CD4-positive, alpha-beta T cell treated with Interleukin-17A for 4 hours (primary cell): ENCODE results near the gene CDR2.
"Not testable (repeated sequence)": the region's sequence is repeated elsewhere in the genome, so short reads cannot be mapped to it uniquely, and the experiment has no call there.

ENCODE experiments used
- DNase-seq: peaks from one replicate; pipeline ENCODE4 v3.0.0-alpha.2; 2020; ENCODE audit warnings: mixed read lengths

Gene CDR2

DNA sequence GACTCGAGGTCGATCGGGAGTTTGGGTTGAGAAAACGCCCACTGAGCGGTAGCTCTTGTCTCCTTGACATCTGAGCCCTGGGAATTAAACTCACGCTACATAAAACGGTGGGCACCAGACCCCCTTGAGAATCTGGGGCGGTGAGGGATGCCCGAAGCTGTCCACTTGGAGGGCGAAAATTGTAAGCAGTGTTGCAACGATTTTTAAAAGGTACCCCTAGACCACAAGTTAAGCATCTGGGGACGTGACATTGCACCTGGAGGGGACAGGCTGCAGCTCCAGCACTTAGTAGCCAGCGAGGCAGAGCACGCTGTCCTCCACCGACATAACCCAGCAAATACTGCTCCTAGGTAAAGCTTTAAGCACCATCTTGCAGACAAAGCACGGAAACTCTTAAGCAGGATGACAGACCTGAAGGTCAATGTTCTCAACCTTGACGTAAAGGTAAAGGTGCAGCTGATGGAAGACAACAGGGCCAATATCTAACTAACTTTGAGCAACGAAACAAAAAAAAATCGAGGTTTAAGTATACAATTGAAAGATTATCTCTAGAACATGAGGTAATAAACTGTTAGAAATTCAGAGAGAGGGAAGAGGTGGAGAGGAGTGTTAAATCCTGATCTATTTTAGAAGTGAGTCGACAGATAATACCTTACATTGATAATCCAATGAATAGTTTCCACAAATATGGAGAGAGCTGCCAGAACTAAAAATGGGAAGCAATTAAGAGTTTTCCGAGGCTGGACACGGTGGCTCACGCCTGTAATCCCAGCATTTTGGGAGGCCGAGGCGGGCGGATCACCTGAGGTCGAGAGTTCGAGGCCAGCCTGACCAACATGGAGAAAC is 921 bp upstream of the CDR2 start:
- peak; percentile 22 for DNase-seq

DNA sequence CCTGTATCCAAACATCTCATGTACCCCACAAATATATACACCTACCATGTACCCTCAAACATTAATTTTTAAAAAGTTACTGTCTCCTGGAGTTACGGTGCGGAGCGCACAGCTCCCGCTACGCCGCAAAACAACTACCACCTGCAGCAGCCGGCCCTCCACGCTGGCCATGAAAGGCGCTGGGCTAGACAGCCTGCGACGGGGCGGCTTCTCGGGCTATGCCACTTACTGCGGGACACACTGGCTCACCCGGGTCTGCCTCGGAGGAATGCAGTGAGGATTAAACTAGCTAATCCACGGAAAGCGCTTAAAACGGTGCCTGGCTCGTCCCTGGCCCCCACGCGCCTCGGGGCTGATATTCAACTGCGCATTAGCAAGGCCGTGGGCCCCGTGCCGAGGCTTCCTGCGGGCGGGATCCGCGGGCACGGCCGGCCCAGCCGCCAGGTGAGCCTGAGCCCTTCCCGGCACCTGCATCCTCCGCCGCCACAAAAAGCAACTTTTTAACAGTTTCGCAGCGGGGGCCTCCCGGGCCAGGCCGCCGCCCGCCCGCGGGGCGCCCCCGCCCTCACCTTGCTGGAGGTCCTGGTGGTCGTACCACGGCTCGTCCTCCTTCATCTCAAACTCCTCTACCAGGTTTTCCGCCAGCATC is 633 bp downstream of the CDR2 start:
- DNase-seq = peak; percentile 65

DNA sequence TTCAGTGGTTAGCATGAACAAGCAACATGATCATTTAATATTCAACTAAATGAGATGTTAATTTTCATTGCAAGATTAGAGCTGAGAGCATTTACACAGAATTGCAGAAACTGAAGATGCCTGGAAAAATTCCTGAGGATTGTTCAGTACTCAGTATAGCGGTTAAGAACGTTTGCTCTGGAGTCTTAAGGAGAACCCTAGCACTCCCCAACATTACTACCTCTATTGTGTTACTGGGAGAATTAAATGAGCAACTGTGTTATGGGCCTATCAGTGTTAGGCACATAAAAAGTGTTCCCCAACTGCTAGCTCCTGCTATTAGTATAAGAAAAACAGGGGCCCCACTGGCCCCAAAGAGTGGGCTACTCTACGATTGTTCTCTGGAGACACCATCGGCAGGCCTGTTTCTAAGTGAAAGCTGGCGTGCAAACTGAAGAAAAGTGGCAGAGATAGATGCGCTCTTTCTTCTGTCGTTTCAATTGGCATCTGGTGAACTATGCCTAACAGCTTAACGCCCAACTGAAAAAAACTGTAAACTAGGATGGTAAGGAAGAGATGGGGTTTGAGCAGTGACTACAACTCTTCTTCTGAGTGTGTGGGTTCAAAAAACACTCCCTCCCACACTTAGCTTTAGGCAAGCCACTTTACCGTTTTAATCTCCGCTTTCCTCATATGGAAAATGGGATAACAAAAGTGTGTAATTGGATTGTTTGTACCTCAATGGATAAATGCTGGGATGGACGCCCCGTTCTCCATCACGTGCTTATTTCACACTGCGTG is 1.3 kb downstream of the CDR2 start:
- peak; percentile 30 for DNase-seq

DNA sequence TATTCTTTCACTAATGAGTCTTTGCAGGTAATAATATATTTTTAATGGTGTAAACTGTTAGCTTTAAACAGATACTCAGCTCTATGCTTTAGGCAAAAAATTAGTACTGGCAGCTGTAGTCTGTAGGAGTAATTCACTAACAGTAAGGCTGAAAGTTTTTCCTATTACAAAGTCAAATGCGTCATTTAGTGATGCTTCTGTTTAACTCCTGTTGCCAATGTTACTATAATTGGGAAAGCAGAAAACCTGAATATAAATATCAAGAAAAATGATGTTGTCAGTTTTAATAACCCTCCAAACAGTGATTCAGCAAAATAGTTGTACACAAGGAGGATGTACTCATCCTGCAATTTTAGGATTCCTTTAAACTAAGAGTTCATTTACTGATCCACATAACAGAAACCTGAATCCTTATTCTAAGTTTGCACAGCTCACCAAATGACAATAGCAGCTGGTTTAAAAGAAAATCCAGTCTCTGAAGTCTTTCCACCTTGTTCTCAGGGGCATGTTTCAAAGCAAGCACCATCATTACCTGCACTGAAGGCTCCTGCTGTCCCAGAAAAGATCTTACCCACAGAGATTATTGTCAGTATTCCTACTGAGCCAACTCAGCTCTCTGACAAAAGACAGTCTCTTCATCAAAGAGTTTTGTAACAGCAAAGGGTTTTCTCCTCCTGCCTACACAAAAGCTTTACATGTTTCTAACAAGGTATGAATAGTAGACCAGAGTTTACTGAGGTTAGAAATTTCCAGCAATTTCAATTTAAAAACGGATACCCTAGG is 4.2 kb downstream of the CDR2 start:
- no peak for DNase-seq

DNA sequence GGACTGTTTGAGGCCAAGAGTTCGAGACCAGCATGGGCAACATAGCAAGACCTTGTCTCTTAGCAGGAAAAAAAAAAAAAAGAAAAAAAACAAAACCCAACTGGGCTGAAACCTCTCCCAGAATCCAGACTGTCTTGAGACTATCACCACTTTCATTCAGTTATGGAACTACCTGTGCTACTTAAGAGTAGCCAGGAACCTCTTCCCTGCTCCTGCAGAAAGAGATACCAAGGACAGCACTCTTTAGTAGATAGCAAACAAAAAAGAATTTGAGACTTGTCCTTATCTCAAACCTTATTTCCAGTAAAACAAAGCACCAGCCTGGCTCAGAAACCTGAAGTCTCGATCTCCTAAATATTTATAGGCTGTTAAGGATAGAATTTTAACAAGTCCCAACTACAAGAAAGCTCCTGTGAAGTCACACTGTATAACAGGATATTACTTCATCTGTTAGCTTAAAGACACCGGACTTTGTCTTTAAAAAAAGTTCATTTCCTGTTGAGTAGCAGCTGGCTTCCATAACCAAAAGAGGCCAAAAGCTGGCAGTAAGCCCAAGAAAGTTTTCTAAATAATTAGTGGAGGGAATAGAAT is 5.1 kb downstream of the CDR2 start:
- peak; percentile 24 for DNase-seq

DNA sequence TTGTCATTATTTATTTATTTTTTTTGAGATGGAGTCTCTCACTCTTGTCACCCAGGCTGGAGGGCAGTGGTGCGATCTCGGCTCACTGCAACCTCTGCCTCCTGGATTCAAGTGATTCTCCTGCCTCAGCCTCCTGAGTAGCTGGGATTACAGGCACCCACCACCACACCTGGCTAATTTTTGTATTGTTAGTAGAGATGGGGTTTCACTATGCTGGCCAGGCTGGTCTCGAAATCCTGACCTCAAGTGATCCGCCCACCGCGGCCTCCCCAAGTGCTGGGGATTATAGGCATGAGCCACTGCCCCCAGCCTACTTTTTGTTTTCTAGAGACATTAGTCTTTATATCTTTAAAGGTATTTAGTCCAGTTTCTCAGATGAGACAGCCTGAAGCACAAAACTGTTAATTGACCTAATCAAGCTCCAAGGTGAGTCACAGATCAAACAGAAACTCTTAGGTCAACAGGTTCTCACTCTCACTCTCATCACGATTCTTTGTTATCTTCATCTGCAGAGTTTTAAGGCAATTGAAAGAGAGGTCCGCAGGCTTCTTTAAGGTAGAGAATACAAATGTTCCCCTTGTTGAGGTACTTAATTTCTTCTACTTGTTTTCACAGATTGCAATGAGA is 6.1 kb downstream of the CDR2 start:
- not testable (repeated sequence) for DNase-seq

DNA sequence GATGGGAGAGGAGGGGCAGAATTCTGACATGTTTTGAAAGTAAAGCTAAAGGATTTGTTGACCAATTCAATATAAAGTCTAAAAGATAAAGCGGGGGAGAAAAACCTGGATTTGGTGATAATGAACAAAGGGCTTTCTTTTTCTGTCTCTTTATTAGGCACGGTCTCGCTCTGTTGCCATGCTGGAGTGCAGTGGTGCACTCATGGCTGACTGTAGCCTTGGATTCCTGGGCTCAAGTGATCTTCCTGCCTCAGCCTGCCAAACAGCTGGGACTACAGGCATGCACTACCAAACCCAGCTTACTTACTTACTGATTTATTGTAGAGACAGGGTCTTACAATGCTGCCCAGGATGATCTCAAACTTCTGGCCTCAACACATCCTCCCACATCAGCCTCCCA is 7.5 kb downstream of the CDR2 start:
- DNase-seq = no peak

DNA sequence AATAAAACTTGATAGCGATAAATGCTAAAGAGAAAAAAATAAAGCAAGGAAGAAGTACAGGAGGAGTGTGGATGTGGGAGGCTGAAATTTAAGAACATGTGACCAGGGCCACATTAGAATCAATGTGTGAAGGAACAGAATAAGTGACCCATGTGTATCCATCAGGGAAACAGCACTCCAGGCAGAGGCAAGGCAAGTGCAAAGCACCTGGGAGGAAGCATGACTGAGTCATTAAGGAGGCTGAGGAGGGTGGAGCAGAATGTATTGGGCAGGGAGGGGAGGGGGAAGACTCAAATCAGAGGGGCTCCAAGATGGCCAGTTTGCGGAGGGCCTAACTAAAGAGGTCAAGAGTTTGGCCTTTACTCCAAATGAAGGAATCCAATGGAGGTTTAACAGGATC is 8.0 kb downstream of the CDR2 start:
- DNase-seq = no peak

DNA sequence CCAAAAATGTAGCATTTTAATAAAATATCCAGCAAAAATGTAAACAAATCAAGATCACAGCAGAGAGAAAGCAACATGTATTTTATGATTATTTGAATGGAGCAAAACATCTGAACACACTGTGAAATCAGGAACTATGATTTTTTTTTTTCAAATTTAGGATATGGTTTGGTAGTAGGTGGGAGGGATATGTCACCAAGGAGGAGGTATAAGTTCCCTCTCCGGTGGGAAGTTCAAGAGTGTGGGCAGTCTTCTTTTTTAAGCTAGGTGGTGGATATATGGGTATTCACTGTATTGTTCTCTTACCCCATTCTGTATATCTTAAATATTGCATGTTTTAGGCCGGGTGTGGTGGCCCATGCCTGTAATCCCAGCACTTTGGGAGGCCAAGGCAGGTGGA is 10.2 kb downstream of the CDR2 start:
- no peak for DNase-seq

DNA sequence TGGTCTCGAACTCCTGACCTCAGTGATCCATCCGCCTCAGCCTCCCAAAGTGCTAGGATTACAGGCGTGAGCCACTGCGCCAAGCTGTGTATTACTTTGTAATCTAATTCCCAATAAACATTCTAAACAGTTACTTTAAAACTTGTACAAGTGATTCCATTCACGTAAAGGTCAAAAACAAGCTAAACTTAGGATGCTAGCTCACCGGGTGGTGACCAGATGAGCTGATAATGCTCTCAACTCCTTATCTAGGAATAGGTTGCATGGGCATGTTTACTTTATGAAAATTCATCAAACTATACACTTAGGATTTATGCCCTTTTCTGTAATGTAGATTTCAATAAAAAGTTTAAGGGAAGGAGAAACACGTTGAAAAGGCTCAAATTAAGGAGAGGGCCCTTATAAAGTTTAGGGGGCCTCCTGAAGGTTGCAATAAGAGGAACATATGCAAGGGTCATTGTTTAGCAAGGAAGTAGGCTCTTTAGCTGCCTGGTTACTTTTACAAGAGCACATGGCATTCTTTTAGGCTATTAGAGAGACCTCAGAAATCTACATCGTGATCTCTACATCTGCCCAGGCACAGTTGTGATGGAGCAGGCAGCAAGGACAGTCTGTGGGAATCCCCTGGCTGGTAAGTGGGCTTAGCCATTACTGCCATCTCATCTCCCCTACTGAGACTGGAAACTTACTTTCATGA is 13.3 kb downstream of the CDR2 start:
- DNase-seq = no peak

DNA sequence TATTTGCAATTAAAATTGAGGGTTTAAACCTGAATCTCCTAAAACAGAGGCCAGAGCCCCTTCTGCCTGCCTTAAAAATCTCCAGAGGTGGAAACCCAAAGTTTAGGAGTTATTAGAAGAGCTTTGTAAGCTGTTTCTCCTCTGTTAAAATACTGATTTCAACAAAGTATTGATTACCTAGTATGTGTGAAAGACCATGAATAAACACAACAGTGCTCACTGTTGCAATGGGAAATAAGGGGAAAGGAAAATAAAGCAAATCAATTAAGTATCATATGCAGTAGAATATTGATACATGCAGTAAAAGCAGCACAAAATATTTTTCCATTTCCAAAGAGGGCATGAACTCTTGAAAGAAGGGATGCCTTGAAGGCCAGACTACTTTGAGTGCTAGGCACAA is 14.7 kb downstream of the CDR2 start:
- DNase-seq = no peak

DNA sequence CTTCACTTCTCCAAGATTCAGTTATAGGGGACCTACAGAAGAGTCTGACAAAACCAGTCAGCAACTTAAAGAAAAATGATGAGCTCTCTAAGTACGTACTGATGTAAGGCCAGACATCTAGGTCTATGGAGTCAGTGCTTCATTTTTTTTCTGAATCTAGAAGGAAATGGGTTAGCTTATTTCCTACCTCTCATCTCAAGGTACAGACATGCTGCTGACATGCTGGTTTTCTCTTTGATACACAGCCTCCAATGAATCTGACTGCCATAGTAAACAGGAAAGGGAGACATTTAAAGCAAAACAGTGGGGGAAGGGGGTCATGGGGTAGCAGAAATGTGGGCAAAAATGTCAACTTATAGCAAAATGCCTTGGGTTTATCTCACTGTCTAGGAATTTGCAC is 16.4 kb downstream of the CDR2 start:
- peak; percentile 50 for DNase-seq

DNA sequence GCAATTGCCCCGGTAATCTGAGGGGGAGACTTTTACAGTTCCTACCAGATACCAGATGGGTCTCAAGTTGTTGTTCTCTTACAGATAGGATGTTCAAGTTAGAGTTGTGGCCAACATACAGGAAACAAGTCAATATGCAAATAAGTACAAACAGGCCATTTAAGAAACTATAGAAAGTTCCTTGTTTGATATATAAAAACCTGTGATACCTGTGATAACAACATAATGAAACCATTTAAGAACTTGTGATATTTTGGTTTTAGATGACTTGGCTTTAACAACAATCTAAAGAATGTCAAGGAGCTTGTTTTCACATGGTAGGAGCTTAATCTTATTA is 16.8 kb downstream of the CDR2 start:
- no peak for DNase-seq

DNA sequence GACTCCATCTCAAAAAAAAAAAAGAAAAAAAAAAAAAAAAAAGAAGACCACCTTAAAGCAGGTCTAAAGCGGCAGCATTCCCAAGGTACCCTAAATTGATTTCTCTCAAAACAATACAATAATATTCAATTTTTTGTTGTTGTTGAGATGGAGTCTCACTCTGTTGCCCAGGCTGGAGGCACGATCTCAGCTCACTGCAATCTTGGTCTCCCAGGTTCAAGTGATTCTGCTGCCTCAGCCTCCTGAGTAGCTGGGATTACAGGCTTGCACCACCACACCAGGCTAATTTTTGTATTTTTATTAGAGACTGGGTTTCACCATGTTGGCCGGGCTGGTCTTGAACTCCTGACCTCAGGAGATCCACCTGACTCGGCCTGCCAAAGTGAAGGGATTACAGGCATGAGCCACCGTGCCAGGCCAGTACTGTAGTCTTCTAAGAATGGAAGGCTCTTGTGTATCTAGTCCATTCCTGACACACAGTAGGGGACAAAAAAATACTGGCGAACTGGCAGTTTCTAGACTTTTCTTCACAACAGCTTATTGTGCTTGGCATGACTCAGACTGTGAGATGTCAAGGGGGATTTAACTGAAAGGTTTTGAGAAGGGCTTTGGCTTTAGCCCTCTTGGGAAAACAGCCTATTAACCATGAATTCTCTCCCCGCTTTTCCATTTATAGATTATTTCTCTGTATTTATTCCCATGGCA is 17.3 kb downstream of the CDR2 start:
- DNase-seq = peak; percentile 22

DNA sequence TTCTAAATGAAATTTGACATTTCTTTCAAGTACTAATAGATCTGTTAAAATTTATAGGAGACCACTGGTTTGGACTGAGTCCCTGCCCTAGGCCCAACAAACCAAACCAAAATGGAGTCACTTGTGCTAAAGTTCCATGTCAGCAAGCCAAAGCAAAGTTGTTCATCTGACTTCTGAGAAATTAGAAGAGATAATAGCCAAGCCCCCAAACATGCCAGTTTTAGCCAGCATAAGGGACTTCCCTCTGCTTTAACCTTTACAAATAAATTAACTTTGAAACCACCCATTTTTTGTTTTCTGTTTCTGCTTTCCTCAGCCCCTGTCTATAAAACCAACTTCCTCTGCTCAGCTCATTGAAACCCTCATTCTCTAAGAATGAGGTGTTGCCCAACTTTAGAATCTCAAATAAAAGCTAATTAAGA is 18.9 kb downstream of the CDR2 start:
- no peak for DNase-seq

DNA sequence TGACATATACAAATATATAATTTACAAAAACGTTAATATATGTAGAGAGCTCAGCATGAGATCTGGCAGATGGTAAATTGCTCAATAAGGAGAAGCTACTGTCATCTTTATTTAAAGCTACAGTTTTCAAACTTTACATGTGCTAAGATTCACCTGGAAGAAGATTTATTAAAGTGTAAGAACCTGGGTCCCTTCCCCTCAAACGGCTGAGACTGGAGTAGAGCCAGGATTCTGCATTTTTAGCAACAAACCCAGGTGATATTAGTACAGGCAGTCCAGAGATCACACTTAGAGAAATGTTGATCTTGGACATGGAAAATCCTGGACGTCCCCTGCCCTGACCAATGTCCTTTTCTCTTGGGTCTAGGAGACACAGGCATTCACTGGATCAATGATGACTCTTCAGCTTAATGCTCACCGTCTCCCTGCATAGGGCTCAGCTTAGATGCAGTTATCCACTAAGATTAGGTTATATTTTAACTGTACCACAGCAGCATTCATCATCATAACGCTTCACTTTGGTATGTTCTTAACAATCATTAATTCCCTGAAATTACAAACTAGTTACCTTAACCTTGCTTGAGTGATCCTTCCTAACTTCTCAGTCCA is 20.4 kb downstream of the CDR2 start:
- no peak for DNase-seq

DNA sequence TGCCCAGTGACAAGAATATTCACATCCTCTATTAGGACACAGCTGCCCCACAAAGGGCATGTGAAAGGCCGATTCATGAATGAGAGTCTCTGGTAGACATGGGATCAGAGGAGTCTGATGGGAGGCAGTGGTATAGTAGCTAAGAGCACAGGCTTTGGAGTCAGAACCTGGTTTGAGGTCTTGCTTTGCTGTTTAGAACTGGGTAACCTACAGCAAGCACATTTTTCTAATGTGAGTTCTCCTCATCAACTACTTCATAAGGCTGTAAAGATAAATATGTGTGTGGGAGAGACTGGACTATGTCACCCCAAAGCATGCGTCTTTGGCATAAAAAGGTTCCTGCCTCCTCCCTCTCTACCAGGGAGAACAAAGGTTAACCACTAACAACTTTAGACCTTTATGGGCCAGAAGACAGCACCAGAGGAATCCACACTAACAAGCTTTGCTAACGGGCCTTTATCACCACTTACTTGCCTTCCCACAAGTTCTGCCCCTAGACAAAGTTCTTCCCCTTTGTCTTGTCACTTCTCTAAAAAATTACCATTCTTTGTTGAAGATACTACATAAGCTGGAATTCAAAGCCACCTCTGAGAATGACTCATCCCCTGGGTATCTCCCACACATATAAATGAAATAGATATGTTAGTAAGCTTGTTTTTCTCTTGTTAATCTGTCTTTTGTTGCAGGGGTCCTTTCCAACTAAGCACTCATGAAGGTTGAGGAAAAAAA is 21.1 kb downstream of the CDR2 start:
- peak; percentile 39 for DNase-seq

DNA sequence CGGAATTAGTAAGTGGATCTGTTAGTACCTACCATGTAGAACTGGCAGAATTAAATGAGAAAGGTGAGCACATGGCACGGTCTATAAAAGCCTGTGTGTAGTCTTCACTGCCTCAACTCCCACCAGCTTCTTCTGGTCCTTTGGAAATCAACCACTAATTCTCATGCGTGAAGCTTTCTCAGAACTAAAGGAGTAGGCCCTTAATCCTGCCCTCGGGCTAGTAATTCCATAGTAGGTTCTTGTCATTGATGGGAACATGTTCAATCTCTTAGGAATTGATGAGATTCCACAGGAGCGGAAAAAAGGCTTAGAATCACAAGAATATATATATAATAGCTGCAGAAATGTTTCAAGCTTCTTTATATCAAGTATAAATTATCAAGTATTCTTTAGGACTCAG is 21.7 kb downstream of the CDR2 start:
- DNase-seq = no peak

DNA sequence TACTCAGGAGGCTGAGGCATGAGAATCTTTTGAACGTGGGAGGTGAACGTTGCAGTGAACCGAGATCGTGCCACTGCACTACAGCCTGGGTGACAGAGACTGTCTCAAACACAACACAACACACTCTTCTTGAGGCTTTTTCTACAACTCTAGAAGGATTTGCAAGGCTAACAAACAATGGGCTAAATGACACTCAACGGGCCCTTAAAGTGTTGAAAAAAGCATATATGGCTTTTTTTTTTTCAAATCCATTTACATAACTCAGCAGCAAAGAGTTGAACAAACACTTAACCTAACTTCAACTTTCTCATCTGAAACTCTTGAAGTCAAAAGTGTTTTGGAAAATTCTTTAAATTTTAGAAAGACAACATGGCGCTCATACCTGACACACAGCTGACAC is 22.3 kb downstream of the CDR2 start:
- DNase-seq = no peak

DNA sequence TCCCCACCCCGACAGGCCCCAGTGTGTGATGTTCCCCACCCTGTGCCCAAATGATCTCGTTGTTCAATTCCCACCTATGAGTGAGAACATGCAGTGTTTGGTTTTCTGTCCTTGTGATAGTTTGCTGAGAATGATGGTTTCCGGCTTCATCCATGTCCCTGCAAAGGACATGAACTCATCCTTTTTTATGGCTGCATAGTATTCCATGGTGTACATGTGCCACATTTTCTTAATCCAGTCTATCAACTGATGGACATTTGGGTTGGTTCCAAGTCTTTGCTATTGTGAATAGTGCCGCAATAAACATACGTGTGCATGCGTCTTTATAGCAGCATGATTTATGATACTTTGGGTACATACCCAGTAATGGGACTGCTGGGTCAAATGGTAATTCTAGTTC is 23.4 kb downstream of the CDR2 start:
- DNase-seq = not testable (repeated sequence)
